H1 (cell line): Measurements from ENCODE around the gene ZNF263. TPM values are rescaled to one million over a fixed set of nuclear protein-coding genes. Genes with fewer than 3 reads are reported as not detected.

Experiments
- BCL11A ChIP-seq, 2 experiments: IDR thresholded peaks; one replicate each; pipeline ENCODE4 v1.6.1; 2011; ENCODE audit warnings: low read depth in 2 of 2, low read length in 2 of 2, mild to moderate bottlenecking in 2 of 2
- NANOG ChIP-seq: IDR thresholded peaks from 2 replicates; pipeline ENCODE4 v1.6.1; 2011; ENCODE audit warnings: low read length, low read depth, mild to moderate bottlenecking, inconsistent platforms; ENCODE audit not compliant: insufficient read depth, poor library complexity, severe bottlenecking
- polyA plus RNA-seq, 7 experiments: library from polyadenylated mRNA; depleted of rRNA in 3 of 7; stranded (reverse) in 5 of 7; unstranded in 2 of 7; fragments of >200 nt in 5 of 7; fragments of 200-250 nt in 2 of 7; gene quantifications; 1 replicate in 5 of 7; 2 replicates in 1 of 7; 4 replicates in 1 of 7; pipeline versions ENCODE4 v1.2.1 to v1.2.3, GENCODE V29; 2011 to 2013; ENCODE audit warnings: missing spikeins in 2 of 7, mixed read lengths in 2 of 7
- total RNA-seq: library from RNA; stranded (reverse); fragmentation: NEBNext Ultra II Directional; extraction: Animal tissue kit (Norgen Biotek cat#: 25700); gene quantifications from 2 replicates; pipeline ENCODE4 v1.2.1, GENCODE V29; 2021

ZNF263 gene
- total and polyA plus RNA-seq, 2 of the 8 experiments (the other 6 are each of a cell fraction or from before 2014, with no cell fraction given), result 9.2 to 26.7 TPM

- TF ChIP-seq BCL11A (IDR thresholded peaks at IDR 0.05; ENCODE audit: low read depth in 2 of 2, low read length in 2 of 2) (no peak), NANOG (no peak)
Observed at GRCh38 chr16:3241761-3242160, 41.5 kb upstream of the ZNF263 start (continued).
